Measurements from ENCODE around the gene VPS52.

DNA sequence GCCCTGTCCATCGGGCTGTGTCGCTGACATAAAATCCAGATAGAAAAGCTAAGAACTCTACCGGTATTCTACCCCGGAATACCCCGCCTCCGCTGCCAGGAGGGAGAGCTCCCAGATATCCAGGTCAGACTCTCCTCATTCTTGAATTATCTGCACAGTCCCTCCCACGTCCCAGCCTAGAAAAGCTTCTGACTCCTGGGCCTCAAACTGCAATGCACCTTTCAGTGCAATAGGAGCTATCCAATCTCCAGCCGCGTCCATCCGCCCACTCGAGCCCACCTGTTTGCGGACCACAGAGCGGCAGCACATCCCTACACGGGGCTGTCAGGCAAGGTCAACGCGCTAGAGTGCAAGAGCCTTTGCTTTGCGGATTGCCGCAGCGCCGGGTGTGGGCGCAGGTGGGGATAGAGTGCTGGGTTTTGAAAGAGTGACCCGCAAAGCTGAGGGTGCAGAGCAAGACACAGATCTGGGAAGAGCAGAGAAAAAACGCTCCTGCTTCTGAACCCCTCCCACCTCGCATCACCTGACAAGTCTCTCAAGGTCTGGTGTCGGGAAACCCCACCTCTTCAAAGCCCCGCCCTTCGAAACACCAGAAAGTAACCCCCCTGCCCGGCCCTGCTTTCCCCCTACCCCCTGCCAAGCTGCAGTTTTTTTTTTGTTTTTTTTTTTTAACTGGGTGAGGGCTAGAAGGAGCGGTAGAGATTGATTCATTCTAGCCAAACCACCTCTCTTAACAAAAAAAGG is 40.9 kb upstream of the VPS52 start:
- no peak for TF ChIP-seq CTCF (IDR thresholded peaks at IDR 0.05 in 2 of 3, conservative IDR thresholded peaks at IDR 0.05 in 1 of 3; ENCODE audit: borderline replicate concordance in 1 of 3, insufficient read depth in 1 of 3, low read depth in 2 of 3, low read length in 2 of 3)
- no peak for TF ChIP-seq EZH2 (IDR thresholded peaks at IDR 0.05)
- TF ChIP-seq EZH2phosphoT487 (IDR thresholded peaks at IDR 0.05; ENCODE audit: borderline replicate concordance): no peak
- no peak for TF ChIP-seq SIN3A (IDR thresholded peaks at IDR 0.05; ENCODE audit: low read depth)
- no peak for TF ChIP-seq CEBPB (IDR thresholded peaks at IDR 0.05; ENCODE audit: low read depth)

Measured in HCT116 (cell line).